Stimulated activated naive CD8-positive, alpha-beta T cell treated with anti-CD3 and anti-CD28 coated beads, Interleukin-15, amount 100 ng/mL, for 72 hours (primary cell): ENCODE results near the gene PTHLH.

Experiments
- ATAC-seq: fragments of 150-1000 bp; cut with Tn5 transposase; 2 replicates; pipeline ENCODE4 v1.10.0; 2021; ENCODE audit warnings: mild to moderate bottlenecking, moderate library complexity
- DNase-seq, 2 donors: peaks; one replicate each; pipeline ENCODE4 v3.0.0; 2021 to 2022
- H3K27ac Mint-ChIP-seq, 2 donors: one replicate each; pipeline ENCODE4 v1.8.0; 2022; ENCODE audit warnings: mild to moderate bottlenecking in 2 of 2, mixed read lengths in 2 of 2, moderate library complexity in 2 of 2
- H3K27me3 Mint-ChIP-seq: one replicate; pipeline ENCODE4 v1.8.0; 2022; ENCODE audit warnings: mixed read lengths
- H3K4me1 Mint-ChIP-seq: one replicate; pipeline ENCODE4 v1.8.0; 2022; ENCODE audit warnings: mild to moderate bottlenecking, mixed read lengths
- H3K4me3 Mint-ChIP-seq, 2 donors: one replicate each; pipeline ENCODE4 v1.8.0; 2022; ENCODE audit warnings: mild to moderate bottlenecking in 2 of 2, mixed read lengths in 2 of 2, moderate library complexity in 1 of 2
- H3K9me3 Mint-ChIP-seq, 2 donors: one replicate each; pipeline ENCODE4 v1.8.0; 2022; ENCODE audit warnings: mixed read lengths in 2 of 2

Gene PTHLH

DNA sequence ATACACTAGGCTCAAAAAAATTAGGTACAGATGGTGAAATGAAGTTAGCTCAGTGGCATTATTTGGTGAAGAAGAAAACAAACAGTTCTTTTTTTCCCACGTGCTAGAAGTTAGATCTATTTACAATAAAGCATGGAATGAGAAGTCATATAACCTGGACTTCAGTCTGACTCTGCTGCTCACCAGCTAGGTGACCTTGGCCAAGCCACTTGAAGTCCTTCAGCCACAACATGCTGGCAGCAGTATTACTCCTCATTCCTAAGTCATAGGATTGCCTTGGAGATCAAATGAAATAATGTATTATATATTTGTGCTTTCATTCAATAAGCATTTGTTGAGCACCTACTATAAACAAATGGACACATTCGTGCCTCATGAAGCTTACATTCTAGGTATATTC lies 45.2 kb downstream of the PTHLH start:
- no peaks in the 10 kb centered on the region for H3K9me3 Mint-ChIP-seq

DNA sequence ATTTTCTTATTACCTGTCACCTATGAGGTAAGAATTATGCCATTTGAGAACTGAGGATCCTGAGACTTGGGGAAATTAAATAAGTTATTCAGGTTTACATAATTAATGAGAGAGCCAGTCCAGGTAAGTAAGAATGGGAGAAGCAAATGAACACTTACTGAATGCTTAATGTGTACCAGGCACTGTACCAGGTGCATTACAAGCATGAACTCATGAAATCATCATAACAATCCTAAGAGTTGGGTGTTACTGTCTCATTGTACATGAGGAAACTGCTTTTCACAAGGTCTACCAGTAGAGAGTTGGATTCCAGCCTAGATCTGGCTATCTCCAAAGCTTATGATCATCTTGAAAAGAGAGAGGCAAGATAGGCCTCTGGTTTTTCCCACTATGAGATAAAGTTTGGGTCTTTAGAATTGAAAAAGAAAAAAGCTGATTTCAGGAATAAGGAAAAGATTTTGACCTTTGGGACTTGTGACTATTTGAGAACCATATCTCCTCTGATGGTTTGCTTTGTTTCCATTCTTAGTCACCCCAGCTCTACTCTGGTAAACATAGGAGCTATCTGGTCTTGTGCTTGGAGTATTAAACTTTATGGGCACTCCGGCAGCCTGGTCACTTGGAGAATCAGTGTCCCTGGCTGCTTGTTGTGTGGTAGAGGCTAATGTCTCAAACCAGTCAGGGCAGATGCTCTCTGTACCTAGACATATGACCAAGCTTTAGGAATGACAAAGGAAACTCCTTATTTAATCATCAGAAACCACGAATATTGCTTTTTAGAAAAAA lies 48.0 kb downstream of the PTHLH start:
- no peak for DNase-seq
- no peaks in the 10 kb centered on the region for H3K4me1 Mint-ChIP-seq
- H3K27ac Mint-ChIP-seq = no peak overlapping the region

More for the DNA sequence above, 45.2 kb downstream of the PTHLH start:
- Mint-ChIP-seq H3K4me1 (no peaks in the 10 kb centered on the region), H3K27ac (no peak overlapping the region), H3K27me3 (peaks cover 48% of the 10 kb centered on the region), H3K4me3 (no peak overlapping the region)
- no peak for ATAC-seq
- DNase-seq = no peak

DNA sequence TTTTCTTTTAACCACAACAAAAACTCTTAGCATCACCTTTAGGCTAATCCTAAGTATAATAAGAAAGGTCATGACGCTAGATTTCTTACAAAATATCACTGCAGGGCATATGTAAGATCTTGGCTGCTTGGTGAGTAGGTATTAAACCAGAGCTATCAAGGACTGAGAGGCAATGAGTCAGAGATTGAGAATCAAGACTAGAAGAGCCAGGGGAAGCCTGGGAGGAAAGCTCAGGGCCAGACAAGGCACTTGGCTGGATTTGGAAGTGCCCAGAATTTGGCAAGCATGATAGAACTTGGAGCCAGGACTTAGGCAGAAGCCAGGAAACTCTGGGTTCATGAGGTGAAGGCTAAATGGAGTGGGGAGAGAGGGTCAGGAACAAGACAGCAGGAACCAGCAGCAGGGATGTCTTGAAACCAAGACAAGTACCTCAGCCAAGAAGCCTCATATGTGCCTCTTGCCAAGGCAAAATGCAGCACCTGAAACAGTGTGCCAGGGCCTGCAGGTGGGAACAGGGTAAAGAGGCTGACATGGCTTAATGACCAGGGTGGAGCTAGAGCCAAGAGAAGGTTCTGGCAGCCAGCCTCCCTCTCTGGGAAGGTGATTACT lies 49.9 kb downstream of the PTHLH start:
- no peaks in the 10 kb centered on the region for H3K9me3 Mint-ChIP-seq
- no peaks in the 10 kb centered on the region for H3K4me1 Mint-ChIP-seq
- ATAC-seq = no peak
- DNase-seq = no peak
- H3K4me3 Mint-ChIP-seq = no peak overlapping the region
- H3K27ac Mint-ChIP-seq = peak overlapping the region in 1 of 2 donors; percentile 53
- H3K27me3 Mint-ChIP-seq = peaks cover 61% of the 10 kb centered on the region

More for the DNA sequence above, 48.0 kb downstream of the PTHLH start:
- Mint-ChIP-seq H3K4me3 (no peak overlapping the region), H3K9me3 (no peaks in the 10 kb centered on the region), H3K27me3 (peaks cover 53% of the 10 kb centered on the region)
- no peak for ATAC-seq

DNA sequence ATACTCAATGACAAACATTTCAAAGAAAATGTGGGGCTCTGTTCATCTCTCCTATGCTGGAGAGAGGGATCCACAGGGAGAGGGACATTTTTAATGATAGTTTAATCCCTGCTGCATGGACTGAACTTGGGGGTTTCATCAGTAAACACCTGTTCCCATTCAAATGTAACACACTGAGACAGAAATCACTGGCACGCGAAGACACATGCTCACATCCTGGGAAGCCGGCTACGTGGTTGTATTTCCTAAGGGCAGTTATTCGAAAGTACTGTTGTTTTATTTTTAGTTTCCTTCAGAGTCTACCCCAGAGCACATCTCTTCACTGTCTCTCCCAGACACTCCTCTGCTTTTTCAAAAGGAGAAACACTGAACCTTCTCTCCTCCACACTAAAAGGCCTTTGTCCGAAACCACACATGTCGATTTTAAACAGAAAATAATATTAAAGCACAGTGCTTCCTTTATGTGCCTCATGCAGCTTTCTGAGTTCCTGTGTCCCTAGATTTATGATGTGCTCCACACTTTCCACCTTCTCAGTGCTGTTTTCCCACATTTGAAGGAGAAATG lies 52.8 kb downstream of the PTHLH start:
- DNase-seq (no peak), ATAC-seq (no peak)
- Mint-ChIP-seq H3K27ac (no peak overlapping the region), H3K4me1 (no peaks in the 10 kb centered on the region), H3K4me3 (no peak overlapping the region), H3K9me3 (peaks cover 6 to 7% of the 10 kb centered on the region in 2 donors), H3K27me3 (peaks cover 70% of the 10 kb centered on the region)

DNA sequence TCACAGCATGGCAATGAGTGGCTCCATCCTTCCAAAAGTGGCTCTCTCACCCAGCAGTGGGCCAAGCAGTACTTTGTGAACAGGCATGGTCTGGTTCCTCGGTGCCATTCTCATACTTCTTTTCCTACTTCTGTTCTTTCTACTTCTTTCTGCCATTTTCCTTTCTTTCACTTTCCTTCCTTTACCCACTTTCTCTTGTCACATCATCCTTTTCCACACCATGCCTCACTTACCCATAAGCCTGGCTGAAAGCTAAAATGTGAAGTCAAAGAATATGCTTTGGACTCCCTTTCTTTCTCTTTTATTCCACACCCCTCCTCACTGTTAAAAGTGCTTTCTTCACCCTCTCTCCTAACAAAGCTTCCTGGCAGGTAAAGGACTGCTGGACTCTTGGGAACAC lies 57.0 kb downstream of the PTHLH start:
- DNase-seq (no peak), ATAC-seq (no peak)
- peaks cover 6 to 16% of the 10 kb centered on the region in 2 donors for H3K9me3 Mint-ChIP-seq
- no peak overlapping the region for H3K4me3 Mint-ChIP-seq
- H3K27me3 Mint-ChIP-seq = peaks cover 48% of the 10 kb centered on the region
- no peak overlapping the region for H3K27ac Mint-ChIP-seq
- no peaks in the 10 kb centered on the region for H3K4me1 Mint-ChIP-seq

DNA sequence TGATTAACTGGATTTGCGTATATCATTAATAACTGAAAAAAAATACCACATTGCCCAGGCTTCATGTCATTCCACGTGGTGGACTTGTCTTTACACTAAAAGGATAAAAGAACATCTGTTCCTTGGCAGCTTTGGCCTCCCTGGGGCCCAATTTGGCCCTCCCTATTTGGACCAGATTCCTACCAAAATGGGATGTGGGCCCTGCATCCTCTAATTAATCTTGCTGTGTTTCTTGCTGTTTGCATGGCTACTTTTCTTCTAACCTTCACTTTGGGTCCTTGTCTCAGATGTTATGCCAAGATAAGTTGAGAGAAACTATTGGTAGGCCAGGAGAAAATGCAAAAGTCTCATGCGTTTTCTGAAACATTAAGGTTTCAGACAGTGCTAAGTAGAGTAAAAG lies 57.5 kb downstream of the PTHLH start:
- Mint-ChIP-seq H3K27ac (no peak overlapping the region), H3K9me3 (peaks cover 6 to 16% of the 10 kb centered on the region in 2 donors), H3K27me3 (peaks cover 46% of the 10 kb centered on the region), H3K4me3 (no peak overlapping the region), H3K4me1 (no peaks in the 10 kb centered on the region)
- ATAC-seq (no peak), DNase-seq (no peak)

DNA sequence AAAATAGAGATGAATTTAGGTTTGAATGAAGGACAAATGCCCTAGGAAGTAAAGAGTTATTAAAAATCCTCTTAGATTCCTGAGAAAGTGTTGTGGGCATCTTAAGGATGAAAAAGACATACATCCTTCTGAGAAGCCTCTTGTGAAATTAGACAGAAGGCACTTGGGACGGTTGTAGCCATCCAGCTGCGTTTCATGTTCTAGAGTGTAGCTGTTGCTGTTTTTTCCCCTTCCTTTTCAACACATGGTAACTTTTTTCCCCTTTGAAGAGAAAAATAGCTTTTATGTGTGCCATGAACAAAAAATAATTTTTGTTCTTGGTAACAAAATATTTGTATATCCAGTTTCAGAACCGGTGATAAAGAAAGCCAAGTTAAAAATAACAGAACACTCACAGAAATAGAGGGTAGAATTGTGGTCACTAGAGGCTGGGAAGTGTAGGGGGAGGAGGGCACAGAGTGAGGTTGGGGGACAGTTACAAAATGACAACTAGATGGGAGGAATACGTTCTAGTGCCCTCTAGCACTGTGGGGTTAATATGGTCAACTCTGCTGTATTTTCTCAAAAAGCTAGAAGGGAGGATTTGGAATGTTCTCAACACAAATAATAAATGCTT lies 58.4 kb downstream of the PTHLH start:
- Mint-ChIP-seq H3K4me3 (no peak overlapping the region), H3K27ac (no peak overlapping the region), H3K4me1 (no peaks in the 10 kb centered on the region), H3K9me3 (peaks cover 6 to 16% of the 10 kb centered on the region in 2 donors), H3K27me3 (peaks cover 48% of the 10 kb centered on the region)
- no peak for DNase-seq
- no peak for ATAC-seq

DNA sequence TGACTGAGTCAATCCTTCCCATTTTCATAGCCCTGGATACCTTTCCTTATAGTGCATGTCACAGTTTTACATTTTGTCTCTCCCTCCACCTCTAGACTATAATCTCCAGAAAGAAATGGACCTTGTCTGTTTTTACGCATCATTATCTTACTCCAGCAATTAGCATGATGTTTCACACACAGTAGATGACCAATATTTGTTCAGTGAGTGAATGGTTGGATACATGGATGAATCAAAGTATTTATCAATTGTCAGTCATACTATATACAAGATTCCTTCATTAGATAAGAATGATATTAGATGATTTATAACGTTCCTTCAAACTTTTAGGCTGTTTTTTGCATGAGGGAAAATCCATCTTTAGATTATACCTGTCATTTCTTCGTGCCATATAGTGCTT lies 61.1 kb downstream of the PTHLH start:
- ATAC-seq = no peak

More for the DNA sequence above, 61.1 kb downstream of the PTHLH start:
- Mint-ChIP-seq H3K4me3 (no peak overlapping the region), H3K9me3 (peaks cover 6 to 16% of the 10 kb centered on the region in 2 donors), H3K4me1 (no peaks in the 10 kb centered on the region), H3K27ac (no peak overlapping the region), H3K27me3 (peaks cover 35% of the 10 kb centered on the region)
- no peak for DNase-seq
